Body of pancreas (tissue), 4 donors: ENCODE data around the gene FMOD.

Source experiments
- POLR2A ChIP-seq, 3 donors: fragments of 450-650 bp; IDR thresholded peaks; one replicate each; pipeline ENCODE4 v1.6.1; 2016; ENCODE audit warnings: antibody characterized with exemption in 3 of 3, mild to moderate bottlenecking in 2 of 3
- TF ChIP-seq, protein P1 (sequence below), 7 experiments: fragments of 450-650 bp in 4 of 7; fragments of 200-600 bp in 3 of 7; sonication (generic) in 3 of 7; IDR thresholded peaks; one replicate each; pipeline ENCODE4 v1.5.1; 2016 to 2019; ENCODE audit warnings: antibody characterized with exemption in 7 of 7

GRCh38 chr1:203353486-203353885, 2.6 kb upstream of the FMOD start:
- TF ChIP-seq POLR2A (IDR thresholded peaks at IDR 0.05), result no peak
- TF ChIP-seq, protein P1, sequence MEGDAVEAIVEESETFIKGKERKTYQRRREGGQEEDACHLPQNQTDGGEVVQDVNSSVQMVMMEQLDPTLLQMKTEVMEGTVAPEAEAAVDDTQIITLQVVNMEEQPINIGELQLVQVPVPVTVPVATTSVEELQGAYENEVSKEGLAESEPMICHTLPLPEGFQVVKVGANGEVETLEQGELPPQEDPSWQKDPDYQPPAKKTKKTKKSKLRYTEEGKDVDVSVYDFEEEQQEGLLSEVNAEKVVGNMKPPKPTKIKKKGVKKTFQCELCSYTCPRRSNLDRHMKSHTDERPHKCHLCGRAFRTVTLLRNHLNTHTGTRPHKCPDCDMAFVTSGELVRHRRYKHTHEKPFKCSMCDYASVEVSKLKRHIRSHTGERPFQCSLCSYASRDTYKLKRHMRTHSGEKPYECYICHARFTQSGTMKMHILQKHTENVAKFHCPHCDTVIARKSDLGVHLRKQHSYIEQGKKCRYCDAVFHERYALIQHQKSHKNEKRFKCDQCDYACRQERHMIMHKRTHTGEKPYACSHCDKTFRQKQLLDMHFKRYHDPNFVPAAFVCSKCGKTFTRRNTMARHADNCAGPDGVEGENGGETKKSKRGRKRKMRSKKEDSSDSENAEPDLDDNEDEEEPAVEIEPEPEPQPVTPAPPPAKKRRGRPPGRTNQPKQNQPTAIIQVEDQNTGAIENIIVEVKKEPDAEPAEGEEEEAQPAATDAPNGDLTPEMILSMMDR (IDR thresholded peaks at IDR 0.05), result no peak
